Suprapubic skin (tissue), 4 donors: ENCODE data around the gene POU3F3. TPM values are rescaled to one million over a fixed set of nuclear protein-coding genes. Genes with fewer than 3 reads are reported as not detected.
A peak's percentile ranks its signal among the peaks of the same experiment; 100 is the strongest.

Source experiments
- DNase-seq, 2 donors: peaks; one replicate each; pipeline ENCODE4 v3.0.0-alpha.2; 2019; ENCODE audit warnings: low spot score in 2 of 2
- H3K27ac ChIP-seq: fragments of 200-600 bp; sonication (generic); one replicate; pipeline ENCODE4 v1.5.1; 2019
- H3K27me3 ChIP-seq: fragments of 200-600 bp; sonication (generic); one replicate; pipeline ENCODE4 v1.5.1; 2019
- H3K36me3 ChIP-seq: fragments of 200-600 bp; sonication (generic); one replicate; pipeline ENCODE4 v1.5.1; 2019
- H3K4me1 ChIP-seq: fragments of 200-600 bp; sonication (generic); one replicate; pipeline ENCODE4 v1.5.1; 2019
- H3K4me3 ChIP-seq: fragments of 200-600 bp; sonication (generic); one replicate; pipeline ENCODE4 v1.5.1; 2019; ENCODE audit warnings: mild to moderate bottlenecking
- H3K9me3 ChIP-seq: fragments of 200-600 bp; sonication (generic); one replicate; pipeline ENCODE4 v1.5.1; 2019
- EP300 ChIP-seq: sonication (generic); formaldehyde crosslinking; IDR thresholded peaks from one replicate; pipeline ENCODE4 v1.6.1; 2017; ENCODE audit warnings: antibody characterized with exemption
- POLR2A ChIP-seq, 2 donors: fragments of 450-650 bp; IDR thresholded peaks; one replicate each; pipeline ENCODE4 v1.6.1; 2017; ENCODE audit warnings: antibody characterized with exemption in 2 of 2, mild to moderate bottlenecking in 2 of 2, moderate library complexity in 2 of 2
- POLR2AphosphoS5 ChIP-seq, 3 donors: sonication (generic); formaldehyde crosslinking; IDR thresholded peaks; one replicate each; pipeline ENCODE4 v1.6.1; 2017; ENCODE audit warnings: antibody characterized with exemption in 3 of 3
- WGBS: methylation state at CpG from one replicate; pipeline ENCODE4 v1.1.5; 2018; 5-methylcytosine and 5-hydroxymethylcytosine counted together
- total RNA-seq, 4 donors: library from RNA; depleted of rRNA; stranded (reverse); fragments of >200 nt; gene quantifications; one replicate each; pipeline ENCODE4 v1.1.0, GENCODE V29; 2016
- TF ChIP-seq, protein P1 (sequence below), 2 donors: fragments of 200-600 bp in 1 of 2; fragments of 450-650 bp in 1 of 2; sonication (generic) in 1 of 2; IDR thresholded peaks; one replicate each; pipeline ENCODE4 v1.5.1; 2016 to 2019; ENCODE audit warnings: antibody characterized with exemption in 2 of 2, mild to moderate bottlenecking in 1 of 2, moderate library complexity in 1 of 2

Gene POU3F3
- total RNA-seq, 4 donors from 2014 or later: 0.30 to 1.5 (median 0.84) TPM

DNA sequence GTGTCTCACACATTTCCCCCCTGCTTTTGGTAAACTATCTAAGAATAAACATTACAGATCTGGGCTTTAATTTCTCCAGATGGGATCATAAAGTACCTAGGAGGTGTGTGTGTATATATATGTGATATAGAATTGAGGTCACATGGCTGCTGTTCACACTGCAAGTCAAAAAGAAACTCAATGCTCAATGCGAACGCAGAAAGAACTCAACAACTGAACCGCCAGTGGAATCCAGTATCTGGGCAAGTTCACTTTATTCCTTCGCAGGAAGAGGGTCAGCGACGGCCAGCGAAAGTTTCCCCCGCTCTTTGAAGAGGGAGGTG, 17.7 kb downstream of the POU3F3 start:
- H3K4me3 ChIP-seq: peak overlapping the region; percentile 60
- peaks cover 29% of the 10 kb centered on the region for H3K4me1 ChIP-seq
- no peaks in the 10 kb centered on the region for H3K9me3 ChIP-seq
- H3K36me3 ChIP-seq: no peaks in the 10 kb centered on the region
- no peak for DNase-seq
- no peak overlapping the region for H3K27ac ChIP-seq
- TF ChIP-seq, protein P1, sequence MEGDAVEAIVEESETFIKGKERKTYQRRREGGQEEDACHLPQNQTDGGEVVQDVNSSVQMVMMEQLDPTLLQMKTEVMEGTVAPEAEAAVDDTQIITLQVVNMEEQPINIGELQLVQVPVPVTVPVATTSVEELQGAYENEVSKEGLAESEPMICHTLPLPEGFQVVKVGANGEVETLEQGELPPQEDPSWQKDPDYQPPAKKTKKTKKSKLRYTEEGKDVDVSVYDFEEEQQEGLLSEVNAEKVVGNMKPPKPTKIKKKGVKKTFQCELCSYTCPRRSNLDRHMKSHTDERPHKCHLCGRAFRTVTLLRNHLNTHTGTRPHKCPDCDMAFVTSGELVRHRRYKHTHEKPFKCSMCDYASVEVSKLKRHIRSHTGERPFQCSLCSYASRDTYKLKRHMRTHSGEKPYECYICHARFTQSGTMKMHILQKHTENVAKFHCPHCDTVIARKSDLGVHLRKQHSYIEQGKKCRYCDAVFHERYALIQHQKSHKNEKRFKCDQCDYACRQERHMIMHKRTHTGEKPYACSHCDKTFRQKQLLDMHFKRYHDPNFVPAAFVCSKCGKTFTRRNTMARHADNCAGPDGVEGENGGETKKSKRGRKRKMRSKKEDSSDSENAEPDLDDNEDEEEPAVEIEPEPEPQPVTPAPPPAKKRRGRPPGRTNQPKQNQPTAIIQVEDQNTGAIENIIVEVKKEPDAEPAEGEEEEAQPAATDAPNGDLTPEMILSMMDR (IDR thresholded peaks at IDR 0.05): no peak
- TF ChIP-seq EP300 (no peak), POLR2A (IDR thresholded peaks at IDR 0.05) (no peak), POLR2AphosphoS5 (IDR thresholded peaks at IDR 0.05) (no peak)
- H3K27me3 ChIP-seq: peaks cover 83% of the 10 kb centered on the region
- 5% methylated on average over 8 of the region's 8 CpGs for WGBS

DNA sequence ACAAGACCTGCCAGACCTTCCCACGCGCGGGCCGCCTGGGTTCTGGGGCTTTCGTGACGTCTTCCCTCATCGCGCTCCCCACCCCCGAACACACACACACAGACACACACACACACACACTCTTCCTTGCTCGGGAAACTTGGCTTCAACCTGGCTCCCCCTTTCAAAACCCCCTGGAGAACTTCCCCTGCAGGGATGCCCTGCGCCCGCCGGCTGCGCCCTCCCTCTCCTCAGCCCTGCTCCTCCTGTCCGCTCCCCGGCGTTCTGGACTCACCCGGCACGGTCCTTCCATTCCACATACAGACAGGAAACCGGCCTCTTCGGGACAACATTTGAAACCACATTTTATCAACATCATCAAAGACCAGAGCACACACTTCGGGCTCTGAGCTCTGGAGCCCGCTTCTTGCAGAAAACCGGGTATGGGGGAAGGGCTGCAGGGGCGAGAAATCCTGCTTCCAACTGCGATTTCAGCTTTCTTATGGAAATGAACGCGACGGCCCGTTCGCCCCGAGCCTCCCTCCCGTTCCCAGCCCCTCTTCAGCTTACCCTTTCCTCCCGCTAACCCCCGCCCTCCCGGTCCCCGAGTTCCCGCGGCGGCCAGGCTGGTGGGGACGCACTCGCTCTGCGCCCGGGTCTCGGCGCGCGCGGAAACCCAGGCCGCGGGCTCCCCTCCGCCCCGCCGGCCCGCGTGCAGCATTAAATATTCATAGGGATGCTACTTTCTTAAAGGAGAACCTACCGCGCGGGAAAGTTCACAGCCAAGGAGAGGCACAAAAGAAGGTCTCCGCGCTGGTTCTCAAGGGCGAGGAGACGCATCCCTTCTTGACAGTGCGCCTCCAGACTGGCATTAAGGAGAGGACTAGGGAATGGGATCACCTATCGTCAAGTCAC, 18.3 kb downstream of the POU3F3 start:
- Histone ChIP-seq H3K36me3 (no peaks in the 10 kb centered on the region), H3K9me3 (no peaks in the 10 kb centered on the region), H3K27ac (no peak overlapping the region), H3K27me3 (peaks cover 82% of the 10 kb centered on the region), H3K4me3 (peak overlapping the region; percentile 60), H3K4me1 (peaks cover 24% of the 10 kb centered on the region)
- TF ChIP-seq POLR2AphosphoS5 (IDR thresholded peaks at IDR 0.05) (no peak), EP300 (no peak), POLR2A (IDR thresholded peaks at IDR 0.05) (no peak)
- TF ChIP-seq, protein P1 (IDR thresholded peaks at IDR 0.05): no peak
- DNase-seq: peak in 1 of 2 donors; percentile 61
- WGBS: 2% methylated on average over 54 of the region's 65 CpGs

DNA sequence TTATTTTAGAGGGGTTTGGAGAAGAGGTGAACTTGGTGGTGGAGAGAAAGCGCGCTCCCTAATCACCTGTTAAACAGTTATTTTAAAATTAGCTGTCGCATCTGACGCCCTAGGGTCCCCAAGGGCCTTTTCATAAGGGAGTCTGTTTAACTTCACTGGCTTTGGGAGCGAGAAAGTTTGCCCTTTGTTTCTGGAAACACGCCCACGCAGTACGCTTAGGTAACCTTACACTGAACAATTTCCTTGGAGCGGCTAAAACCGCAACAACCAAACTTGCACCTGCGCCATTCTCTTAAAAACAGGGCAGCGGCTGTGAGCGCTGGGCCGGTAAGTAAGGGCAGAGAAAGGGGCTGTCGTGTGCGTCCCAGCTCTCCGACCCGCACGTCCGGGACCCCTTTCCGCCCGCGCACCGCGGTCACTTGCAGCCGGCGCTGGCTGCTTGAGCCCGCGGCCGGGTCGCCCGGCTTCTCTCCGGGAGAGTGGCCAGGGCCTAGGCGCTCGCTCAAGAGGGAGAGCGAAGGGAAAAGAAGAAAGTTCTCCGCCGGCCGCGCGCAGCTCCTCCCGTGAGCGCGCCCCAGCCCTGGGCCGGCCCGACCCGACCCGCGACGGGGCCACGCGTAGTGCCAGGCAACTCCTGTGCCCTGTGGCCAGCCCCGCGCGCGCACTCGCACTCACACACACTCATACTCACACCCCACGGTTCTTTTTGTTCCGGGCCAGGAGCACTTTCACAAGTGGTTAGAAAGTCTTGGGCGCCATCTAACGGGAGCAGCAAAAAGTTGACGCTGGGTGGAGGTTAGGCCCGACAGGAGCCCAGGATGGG, 19.2 kb downstream of the POU3F3 start:
- H3K36me3 ChIP-seq: no peaks in the 10 kb centered on the region
- H3K27ac ChIP-seq: no peak overlapping the region
- H3K4me1 ChIP-seq: peaks cover 17% of the 10 kb centered on the region
- WGBS: 3% methylated on average over 10 of the region's 63 CpGs
- H3K27me3 ChIP-seq: peaks cover 81% of the 10 kb centered on the region
- peak in 1 of 2 donors; percentile 76 for DNase-seq
- H3K9me3 ChIP-seq: no peaks in the 10 kb centered on the region
- peak overlapping the region; percentile 60 for H3K4me3 ChIP-seq
- TF ChIP-seq EP300 (no peak), POLR2AphosphoS5 (IDR thresholded peaks at IDR 0.05) (no peak), POLR2A (IDR thresholded peaks at IDR 0.05) (no peak)
- TF ChIP-seq, protein P1 (IDR thresholded peaks at IDR 0.05): peak in 1 of 2 donors; percentile 48

DNA sequence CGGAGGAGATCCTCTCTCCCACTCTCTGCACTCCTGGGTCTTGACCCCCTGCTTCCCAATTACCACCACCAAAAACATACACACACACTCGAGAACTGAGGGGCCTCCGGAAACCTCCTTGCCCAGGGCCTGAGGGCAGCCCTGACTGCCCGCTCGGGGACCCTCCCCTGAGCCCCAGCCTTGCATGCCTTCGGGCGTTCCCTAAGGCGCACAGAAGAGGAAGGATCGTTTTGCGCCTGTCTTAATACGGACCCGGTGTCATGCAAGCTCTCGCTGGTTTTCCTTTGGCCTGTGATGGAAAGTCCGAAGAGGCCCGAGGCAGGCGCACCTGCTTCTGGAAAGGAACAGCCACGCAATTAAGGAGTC, 19.8 kb downstream of the POU3F3 start:
- H3K27ac ChIP-seq: no peak overlapping the region
- H3K36me3 ChIP-seq: no peaks in the 10 kb centered on the region
- TF ChIP-seq EP300 (no peak), POLR2AphosphoS5 (IDR thresholded peaks at IDR 0.05) (no peak), POLR2A (IDR thresholded peaks at IDR 0.05) (no peak)
- TF ChIP-seq, protein P1 (IDR thresholded peaks at IDR 0.05): no peak
- peaks cover 78% of the 10 kb centered on the region for H3K27me3 ChIP-seq
- peaks cover 17% of the 10 kb centered on the region for H3K4me1 ChIP-seq
- H3K4me3 ChIP-seq: peak overlapping the region; percentile 60
- peak in 1 of 2 donors; percentile 40 for DNase-seq
- no peaks in the 10 kb centered on the region for H3K9me3 ChIP-seq
- 27% methylated on average over 13 of the region's 17 CpGs for WGBS

DNA sequence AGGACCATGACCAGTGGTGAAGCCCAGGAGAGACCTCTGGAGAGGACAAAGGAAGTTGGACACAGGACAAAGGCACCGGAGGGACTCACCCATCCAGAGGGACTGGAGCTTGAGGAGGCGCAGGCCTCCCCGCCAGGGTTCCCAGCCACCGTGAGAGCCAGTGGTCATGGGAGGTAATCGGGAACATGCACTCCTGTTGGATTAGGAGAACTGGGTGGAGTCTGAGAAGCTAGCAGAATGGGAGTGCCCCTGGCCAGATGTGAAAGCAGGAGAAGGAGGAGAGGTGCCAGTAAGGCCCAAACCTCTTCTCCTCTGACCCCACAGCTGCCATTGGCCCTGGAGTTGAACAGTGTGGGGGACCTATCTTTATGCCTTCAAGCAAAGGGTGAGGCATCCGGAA, 20.3 kb downstream of the POU3F3 start:
- Histone ChIP-seq H3K4me1 (peaks cover 17% of the 10 kb centered on the region), H3K9me3 (no peaks in the 10 kb centered on the region), H3K4me3 (no peak overlapping the region), H3K27ac (no peak overlapping the region), H3K27me3 (peaks cover 76% of the 10 kb centered on the region), H3K36me3 (no peaks in the 10 kb centered on the region)
- TF ChIP-seq, protein P1 (IDR thresholded peaks at IDR 0.05): no peak
- no peak for TF ChIP-seq EP300
- TF ChIP-seq POLR2A (IDR thresholded peaks at IDR 0.05): no peak
- no peak for TF ChIP-seq POLR2AphosphoS5 (IDR thresholded peaks at IDR 0.05)
- WGBS: 53% methylated on average over 6 of the region's 6 CpGs
- peak in 1 of 2 donors; percentile 49 for DNase-seq
